ENCODE data around the gene P2RY8. TPM values are rescaled to one million over a fixed set of nuclear protein-coding genes. Genes with fewer than 3 reads are reported as not detected.

The P2RY8 gene
- total RNA-seq, 3 donors from 2014 or later, result 1.3 to 3.2 (median 1.5) TPM

- Histone ChIP-seq H3K4me1 (no peaks in the 10 kb centered on the region), H3K9me3 (no peaks in the 10 kb centered on the region), H3K36me3 (no peaks in the 10 kb centered on the region), H3K27me3 (peaks cover 0 to 58% of the 10 kb centered on the region in 2 donors), H3K27ac (no peak overlapping the region), H3K4me3 (no peak overlapping the region)
- peak in 1 of 2 donors; percentile 16 for DNase-seq (ENCODE audit: low spot score in 2 of 2)
- no peak for TF ChIP-seq POLR2A (IDR thresholded peaks at IDR 0.05)
- no peak for TF ChIP-seq POLR2AphosphoS5 (IDR thresholded peaks at IDR 0.05)
- no peak for TF ChIP-seq CTCF (IDR thresholded peaks at IDR 0.05)
- intact Hi-C loops (cut with DNase I; ENCODE audit: low total_unique reads), result no loop called here
Observed at GRCh38 chrX:1466971-1467561, 69.9 kb downstream of the P2RY8 start.

- intact Hi-C loops (cut with DNase I; ENCODE audit: low total_unique reads), result no loop called here
- no peak for TF ChIP-seq CTCF (IDR thresholded peaks at IDR 0.05)
- no peak for TF ChIP-seq POLR2A (IDR thresholded peaks at IDR 0.05)
- TF ChIP-seq POLR2AphosphoS5 (IDR thresholded peaks at IDR 0.05), result no peak
- Histone ChIP-seq H3K4me1 (no peaks in the 10 kb centered on the region), H3K4me3 (no peak overlapping the region), H3K9me3 (no peaks in the 10 kb centered on the region), H3K27me3 (peaks cover 0 to 58% of the 10 kb centered on the region in 2 donors), H3K36me3 (no peaks in the 10 kb centered on the region), H3K27ac (no peak overlapping the region)
- DNase-seq (ENCODE audit: low spot score in 2 of 2), result peak in 1 of 2 donors; percentile 9
Observed at GRCh38 chrX:1466232-1466661, 70.7 kb downstream of the P2RY8 start.

- Histone ChIP-seq H3K27ac (no peak overlapping the region), H3K9me3 (no peaks in the 10 kb centered on the region), H3K4me1 (no peaks in the 10 kb centered on the region), H3K4me3 (no peak overlapping the region), H3K36me3 (no peaks in the 10 kb centered on the region), H3K27me3 (peaks cover 0 to 54% of the 10 kb centered on the region in 2 donors)
- no peak for TF ChIP-seq CTCF (IDR thresholded peaks at IDR 0.05)
- no peak for TF ChIP-seq POLR2A (IDR thresholded peaks at IDR 0.05)
- no peak for TF ChIP-seq POLR2AphosphoS5 (IDR thresholded peaks at IDR 0.05)
- intact Hi-C loops (cut with DNase I; ENCODE audit: low total_unique reads), result no loop called here
- peak in 1 of 2 donors; percentile 4 for DNase-seq (ENCODE audit: low spot score in 2 of 2)
Observed at GRCh38 chrX:1465286-1466231, 71.4 kb downstream of the P2RY8 start.

- Histone ChIP-seq H3K4me3 (no peak overlapping the region), H3K9me3 (no peaks in the 10 kb centered on the region), H3K36me3 (no peaks in the 10 kb centered on the region), H3K27me3 (peaks cover 0 to 48% of the 10 kb centered on the region in 2 donors), H3K4me1 (no peaks in the 10 kb centered on the region), H3K27ac (no peak overlapping the region)
- no peak for DNase-seq (ENCODE audit: low spot score in 2 of 2)
- TF ChIP-seq POLR2AphosphoS5 (IDR thresholded peaks at IDR 0.05), result no peak
- no peak for TF ChIP-seq POLR2A (IDR thresholded peaks at IDR 0.05)
- no peak for TF ChIP-seq CTCF (IDR thresholded peaks at IDR 0.05)
- intact Hi-C loops (cut with DNase I; ENCODE audit: low total_unique reads), result no loop called here
Observed at GRCh38 chrX:1464971-1465285, 72.1 kb downstream of the P2RY8 start.
